ENCODE data around the gene STOML3.

Gene STOML3

GRCh38 chr13:38998739-38999138 lies 8.1 kb upstream of the STOML3 start:
- in situ Hi-C loops (cut with MboI; ENCODE audit: low pct_unique_long_range_greater_than_20kb, low sequenced_read_pairs, unreplicated experiment), result no loop called here
- DNase-seq (ENCODE audit: low spot score), result no peak
- no peak for TF ChIP-seq CTCF (IDR thresholded peaks at IDR 0.05; ENCODE audit: extremely low read depth, insufficient read depth, missing control alignments)

- no peak for DNase-seq (ENCODE audit: low spot score)
- in situ Hi-C loops (cut with MboI; ENCODE audit: low pct_unique_long_range_greater_than_20kb, low sequenced_read_pairs, unreplicated experiment), result no loop called here
- TF ChIP-seq CTCF (IDR thresholded peaks at IDR 0.05; ENCODE audit: extremely low read depth, insufficient read depth, missing control alignments), result no peak
These were observed 2.8 kb upstream of the STOML3 start for GRCh38 chr13:38993381-38993780.

GRCh38 chr13:38981096-38981495 lies 9.5 kb downstream of the STOML3 start:
- no peak for DNase-seq (ENCODE audit: low spot score)
- in situ Hi-C loops (cut with MboI; ENCODE audit: low pct_unique_long_range_greater_than_20kb, low sequenced_read_pairs, unreplicated experiment), result no loop called here
- TF ChIP-seq CTCF (IDR thresholded peaks at IDR 0.05; ENCODE audit: extremely low read depth, insufficient read depth, missing control alignments), result no peak

GRCh38 chr13:38980750-38981078 lies 9.9 kb downstream of the STOML3 start:
- TF ChIP-seq CTCF (IDR thresholded peaks at IDR 0.05; ENCODE audit: extremely low read depth, insufficient read depth, missing control alignments), result no peak
- DNase-seq (ENCODE audit: low spot score), result no peak
- in situ Hi-C loops (cut with MboI; ENCODE audit: low pct_unique_long_range_greater_than_20kb, low sequenced_read_pairs, unreplicated experiment), result no loop called here

- no peak for TF ChIP-seq CTCF (IDR thresholded peaks at IDR 0.05; ENCODE audit: extremely low read depth, insufficient read depth, missing control alignments)
- no peak for DNase-seq (ENCODE audit: low spot score)
- in situ Hi-C loops (cut with MboI; ENCODE audit: low pct_unique_long_range_greater_than_20kb, low sequenced_read_pairs, unreplicated experiment), result no loop called here
These were observed 10.5 kb downstream of the STOML3 start for GRCh38 chr13:38979891-38980749.

- DNase-seq (ENCODE audit: low spot score), result no peak
- in situ Hi-C loops (cut with MboI; ENCODE audit: low pct_unique_long_range_greater_than_20kb, low sequenced_read_pairs, unreplicated experiment), result no loop called here
- TF ChIP-seq CTCF (IDR thresholded peaks at IDR 0.05; ENCODE audit: extremely low read depth, insufficient read depth, missing control alignments), result peak; percentile 24
These were observed 20.1 kb downstream of the STOML3 start for GRCh38 chr13:38970380-38971051.
